ENCODE results near the gene CLMN. TPM values are rescaled to one million over a fixed set of nuclear protein-coding genes. Genes with fewer than 3 reads are reported as not detected.

Gene CLMN
- total RNA-seq, 3 donors from 2014 or later (not counting 1 experiment from before 2014, with no cell fraction given) = 0.80 to 2.0 (median 1.8) TPM

- Histone ChIP-seq H3K36me3 (ENCODE audit: control insufficient read depth, insufficient read depth, low read length) (no peaks in the 10 kb centered on the region), H3K27ac (ENCODE audit: low read length) (no peak overlapping the region), H3K4me1 (ENCODE audit: control insufficient read depth, insufficient read depth, low read length) (no peaks in the 10 kb centered on the region), H3K4me3 (ENCODE audit: low read length) (no peak overlapping the region), H3K9me3 (ENCODE audit: control insufficient read depth, insufficient read depth, low read length) (no peaks in the 10 kb centered on the region), H3K27me3 (ENCODE audit: control insufficient read depth, insufficient read depth, low read length) (no peaks in the 10 kb centered on the region)
- no peaks in the 10 kb centered on the region for H3K4me1 Mint-ChIP-seq
- no peaks in the 10 kb centered on the region for H3K9me3 Mint-ChIP-seq
- no peaks in the 10 kb centered on the region for H3K36me3 Mint-ChIP-seq
- DNase-seq (no peak), ATAC-seq (no peak)
- peaks cover 0 to 8% of the 10 kb centered on the region in 2 donors for H3K27me3 Mint-ChIP-seq (ENCODE audit: low read depth in 2 of 2)
- intact Hi-C loops (cut with micrococcal nuclease) = no loop called here
- no peak for TF ChIP-seq CTCF (IDR thresholded peaks at IDR 0.05)
- H3K4me3 Mint-ChIP-seq = no peak overlapping the region
- WGBS (ENCODE audit: insufficient coverage) = 95% methylated on average over 12 of the region's 12 CpGs
- no peak overlapping the region for H3K27ac Mint-ChIP-seq
Measured at GRCh38 chr14:95221531-95221930, 98.2 kb downstream of the CLMN start.

- Mint-ChIP-seq H3K27me3 (ENCODE audit: low read depth in 2 of 2) (peaks cover 0 to 8% of the 10 kb centered on the region in 2 donors), H3K4me3 (no peak overlapping the region), H3K36me3 (no peaks in the 10 kb centered on the region), H3K27ac (no peak overlapping the region), H3K4me1 (no peaks in the 10 kb centered on the region), H3K9me3 (no peaks in the 10 kb centered on the region)
- intact Hi-C loops (cut with micrococcal nuclease) = no loop called here
- Histone ChIP-seq H3K27ac (ENCODE audit: low read length) (no peak overlapping the region), H3K9me3 (ENCODE audit: control insufficient read depth, insufficient read depth, low read length) (no peaks in the 10 kb centered on the region), H3K4me3 (ENCODE audit: low read length) (no peak overlapping the region), H3K27me3 (ENCODE audit: control insufficient read depth, insufficient read depth, low read length) (no peaks in the 10 kb centered on the region), H3K4me1 (ENCODE audit: control insufficient read depth, insufficient read depth, low read length) (no peaks in the 10 kb centered on the region), H3K36me3 (ENCODE audit: control insufficient read depth, insufficient read depth, low read length) (no peaks in the 10 kb centered on the region)
- no peak for ATAC-seq
- no peak for TF ChIP-seq CTCF (IDR thresholded peaks at IDR 0.05)
- WGBS (ENCODE audit: insufficient coverage) = 75% methylated on average over 10 of the region's 11 CpGs
- no peak for DNase-seq
Measured at GRCh38 chr14:95220663-95221231, 99.0 kb downstream of the CLMN start.

DNA sequence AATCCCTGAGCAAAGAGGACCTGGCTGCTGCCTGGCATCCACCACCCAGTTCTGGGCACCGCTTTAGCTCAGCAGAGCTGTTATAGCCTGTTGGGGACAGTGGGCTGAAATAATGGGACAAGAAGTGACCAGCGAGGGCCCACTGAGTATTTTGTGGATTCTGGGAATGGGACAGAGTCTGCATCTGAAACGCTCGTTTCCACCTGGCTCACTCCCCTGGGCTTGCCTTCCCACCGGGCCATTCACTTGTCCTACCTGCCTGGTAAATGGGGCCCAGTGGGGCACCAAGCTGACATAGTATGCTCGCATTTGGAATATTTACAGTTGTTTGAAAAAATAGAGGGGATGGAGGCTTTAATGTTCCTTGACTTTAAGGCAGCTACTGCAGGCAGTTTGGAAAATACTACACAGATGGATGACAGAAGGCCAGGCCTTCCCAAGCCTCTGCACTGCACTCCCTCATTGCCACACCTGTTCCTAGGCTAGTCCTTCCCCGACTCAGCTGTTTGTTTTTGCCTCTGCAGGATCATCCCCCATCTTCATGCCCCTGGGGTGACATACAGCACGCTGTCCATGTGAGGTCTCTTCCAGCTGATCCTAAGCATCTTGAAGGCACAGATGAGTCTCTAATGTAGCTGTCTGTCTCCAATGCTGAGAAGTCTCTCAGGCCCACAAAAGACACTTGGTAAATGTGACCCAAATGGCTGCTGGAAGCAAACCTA is 101.1 kb downstream of the CLMN start:
- H3K36me3 ChIP-seq (ENCODE audit: control insufficient read depth, insufficient read depth, low read length) = no peaks in the 10 kb centered on the region
- H3K4me3 ChIP-seq (ENCODE audit: low read length) = no peak overlapping the region
- no peaks in the 10 kb centered on the region for H3K36me3 Mint-ChIP-seq
- no peaks in the 10 kb centered on the region for H3K9me3 Mint-ChIP-seq
- H3K9me3 ChIP-seq (ENCODE audit: control insufficient read depth, insufficient read depth, low read length) = no peaks in the 10 kb centered on the region
- no peak for TF ChIP-seq CTCF (IDR thresholded peaks at IDR 0.05)
- no peaks in the 10 kb centered on the region for H3K27me3 ChIP-seq (ENCODE audit: control insufficient read depth, insufficient read depth, low read length)
- intact Hi-C loops (cut with micrococcal nuclease) = no loop called here
- no peak overlapping the region for H3K4me3 Mint-ChIP-seq
- no peak overlapping the region for H3K27ac ChIP-seq (ENCODE audit: low read length)
- peaks cover under 1 to 8% of the 10 kb centered on the region in 2 donors for H3K27me3 Mint-ChIP-seq (ENCODE audit: low read depth in 2 of 2)
- 90% methylated on average over 8 of the region's 8 CpGs for WGBS (ENCODE audit: insufficient coverage)
- no peak for DNase-seq
- H3K4me1 Mint-ChIP-seq = no peaks in the 10 kb centered on the region
- ATAC-seq = no peak
- no peak overlapping the region for H3K27ac Mint-ChIP-seq
- no peaks in the 10 kb centered on the region for H3K4me1 ChIP-seq (ENCODE audit: control insufficient read depth, insufficient read depth, low read length)

Data from natural killer cell (primary cell).